GM19099 (cell line): Measurements from ENCODE around the gene ZBED2.

Source experiments
- POLR2A ChIP-seq: IDR thresholded peaks from 3 replicates; pipeline ENCODE4 v1.6.1; 2011; ENCODE audit warnings: low read depth; ENCODE audit not compliant: insufficient read length; ENCODE audit errors: extremely low read depth

ZBED2 gene

GRCh38 chr3:111608383-111608782 lies 13.2 kb upstream of the ZBED2 start:
- no peak for TF ChIP-seq POLR2A

- no peak for TF ChIP-seq POLR2A
These were observed 12.2 kb upstream of the ZBED2 start for GRCh38 chr3:111607240-111607920.

GRCh38 chr3:111605493-111605892 lies 10.3 kb upstream of the ZBED2 start:
- TF ChIP-seq POLR2A: no peak

- no peak for TF ChIP-seq POLR2A
These were observed 9.9 kb upstream of the ZBED2 start for GRCh38 chr3:111605018-111605417.

- no peak for TF ChIP-seq POLR2A
These were observed 9.0 kb upstream of the ZBED2 start for GRCh38 chr3:111604119-111604518.

- TF ChIP-seq POLR2A: no peak
These were observed 8.5 kb upstream of the ZBED2 start for GRCh38 chr3:111603679-111604078.

- TF ChIP-seq POLR2A: no peak
These were observed 6.7 kb upstream of the ZBED2 start for GRCh38 chr3:111601810-111602209.

- TF ChIP-seq POLR2A: no peak
These were observed 3.4 kb upstream of the ZBED2 start for GRCh38 chr3:111598552-111598951.

GRCh38 chr3:111598139-111598538 lies 3.0 kb upstream of the ZBED2 start:
- TF ChIP-seq POLR2A: no peak

- no peak for TF ChIP-seq POLR2A
These were observed 1.2 kb upstream of the ZBED2 start for GRCh38 chr3:111596328-111596727.

- no peak for TF ChIP-seq POLR2A
These were observed 365 bp downstream of the ZBED2 start for GRCh38 chr3:111594781-111595180.

- no peak for TF ChIP-seq POLR2A
These were observed 941 bp downstream of the ZBED2 start for GRCh38 chr3:111594205-111594604.

- no peak for TF ChIP-seq POLR2A
These were observed 1.5 kb downstream of the ZBED2 start for GRCh38 chr3:111593666-111594065.

- no peak for TF ChIP-seq POLR2A
These were observed 2.2 kb downstream of the ZBED2 start for GRCh38 chr3:111592936-111593335.

- no peak for TF ChIP-seq POLR2A
These were observed 3.0 kb downstream of the ZBED2 start for GRCh38 chr3:111592143-111592542.

- TF ChIP-seq POLR2A: no peak
These were observed 3.6 kb downstream of the ZBED2 start for GRCh38 chr3:111591555-111591954.

GRCh38 chr3:111590143-111590491 lies 5.0 kb downstream of the ZBED2 start:
- no peak for TF ChIP-seq POLR2A
